Measurements from ENCODE around the gene PTPRK.

Gene PTPRK

DNA sequence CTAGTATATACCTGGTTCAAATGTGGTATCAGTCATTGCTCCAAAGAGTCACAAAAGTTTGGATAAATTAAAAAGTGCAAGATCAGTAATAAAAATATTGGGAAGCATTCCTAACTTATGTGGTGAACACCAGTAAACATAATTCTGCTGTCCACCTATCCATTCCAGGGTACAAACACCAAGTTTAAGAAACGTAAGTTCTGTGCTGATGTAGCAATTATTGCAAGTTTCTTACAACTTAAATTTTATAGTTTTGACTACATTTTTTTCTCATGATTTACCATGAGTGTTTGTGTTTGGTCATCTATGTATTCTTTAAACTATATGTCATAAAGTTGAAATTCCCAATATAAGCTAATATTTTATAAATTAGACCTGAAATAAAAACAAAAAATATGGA, 364.6 kb downstream of the PTPRK start:
- Histone ChIP-seq H3K4me2 (ENCODE audit: low read length, poor library complexity, severe bottlenecking) (no peak overlapping the region), H4K8ac (ENCODE audit: low read length) (no peak overlapping the region), H3K18ac (ENCODE audit: low read depth in 1 of 2, low read length in 2 of 2) (no peak overlapping the region), H2AK5ac (ENCODE audit: low read length, severe bottlenecking) (no peak overlapping the region), H3K4me1 (ENCODE audit: control insufficient read depth, insufficient read depth, low read depth, low read length) (no peaks in the 10 kb centered on the region), H3K4ac (ENCODE audit: low read depth in 1 of 2, low read length in 2 of 2) (no peak overlapping the region), H3K4me3 (ENCODE audit: insufficient read depth in 1 of 2, low read depth in 1 of 2, low read length in 2 of 2) (no peak overlapping the region), H2AFZ (ENCODE audit: low read depth, low read length) (no peak overlapping the region), H3K23ac (ENCODE audit: low read length in 2 of 2) (no peak overlapping the region), H3K27ac (ENCODE audit: low read length, poor library complexity, severe bottlenecking) (no peak overlapping the region), H3K27me3 (ENCODE audit: control insufficient read depth in 1 of 2, insufficient read depth in 1 of 2, low read length in 2 of 2) (no peaks in the 10 kb centered on the region), H4K91ac (ENCODE audit: low read length) (no peak overlapping the region), H2BK5ac (ENCODE audit: low read depth, low read length, poor library complexity, severe bottlenecking) (no peak overlapping the region), H3K9me3 (ENCODE audit: control insufficient read depth, low read length) (no peaks in the 10 kb centered on the region), H2BK12ac (ENCODE audit: low read length in 2 of 2) (no peak overlapping the region), H2BK15ac (ENCODE audit: low read depth, poor library complexity, severe bottlenecking) (no peak overlapping the region), H2BK120ac (ENCODE audit: low read depth, low read length) (no peak overlapping the region), H3K9ac (ENCODE audit: low read length) (no peak overlapping the region), H3K79me1 (replicated peaks; ENCODE audit: low read length, poor library complexity, severe bottlenecking) (peaks cover 3% of the 10 kb centered on the region), H3K36me3 (ENCODE audit: control insufficient read depth in 1 of 2, insufficient read depth in 2 of 2, low read depth in 1 of 2, low read length in 2 of 2) (no peaks in the 10 kb centered on the region), H3K14ac (ENCODE audit: low read length in 2 of 2) (no peak overlapping the region)
- DNase-seq: no peak
- no CpG with 5 or more reads among the region's 1 CpG for WGBS

- Histone ChIP-seq H2AK5ac (ENCODE audit: low read length, severe bottlenecking) (no peak overlapping the region), H3K23ac (ENCODE audit: low read length in 2 of 2) (no peak overlapping the region), H2BK5ac (ENCODE audit: low read depth, low read length, poor library complexity, severe bottlenecking) (no peak overlapping the region), H2BK120ac (ENCODE audit: low read depth, low read length) (no peak overlapping the region), H3K27ac (ENCODE audit: low read length, poor library complexity, severe bottlenecking) (no peak overlapping the region), H2BK12ac (ENCODE audit: low read length in 2 of 2) (no peak overlapping the region), H3K27me3 (ENCODE audit: control insufficient read depth in 1 of 2, insufficient read depth in 1 of 2, low read length in 2 of 2) (no peaks in the 10 kb centered on the region), H3K36me3 (ENCODE audit: control insufficient read depth in 1 of 2, insufficient read depth in 2 of 2, low read depth in 1 of 2, low read length in 2 of 2) (no peaks in the 10 kb centered on the region), H3K4ac (ENCODE audit: low read depth in 1 of 2, low read length in 2 of 2) (no peak overlapping the region), H3K4me2 (ENCODE audit: low read length, poor library complexity, severe bottlenecking) (no peak overlapping the region), H2AFZ (ENCODE audit: low read depth, low read length) (no peak overlapping the region), H3K9ac (ENCODE audit: low read length) (no peak overlapping the region), H4K8ac (ENCODE audit: low read length) (no peak overlapping the region), H3K14ac (ENCODE audit: low read length in 2 of 2) (no peak overlapping the region), H3K9me3 (ENCODE audit: control insufficient read depth, low read length) (no peaks in the 10 kb centered on the region), H2BK15ac (ENCODE audit: low read depth, poor library complexity, severe bottlenecking) (no peak overlapping the region), H3K18ac (ENCODE audit: low read depth in 1 of 2, low read length in 2 of 2) (no peak overlapping the region), H3K4me3 (ENCODE audit: insufficient read depth in 1 of 2, low read depth in 1 of 2, low read length in 2 of 2) (no peak overlapping the region), H4K91ac (ENCODE audit: low read length) (no peak overlapping the region), H3K79me1 (replicated peaks; ENCODE audit: low read length, poor library complexity, severe bottlenecking) (peaks cover 4% of the 10 kb centered on the region), H3K4me1 (ENCODE audit: control insufficient read depth, insufficient read depth, low read depth, low read length) (no peaks in the 10 kb centered on the region)
- 98% methylated on average over 4 of the region's 4 CpGs for WGBS
- DNase-seq: no peak
Observed at GRCh38 chr6:128152551-128152950, 367.8 kb downstream of the PTPRK start.

DNA sequence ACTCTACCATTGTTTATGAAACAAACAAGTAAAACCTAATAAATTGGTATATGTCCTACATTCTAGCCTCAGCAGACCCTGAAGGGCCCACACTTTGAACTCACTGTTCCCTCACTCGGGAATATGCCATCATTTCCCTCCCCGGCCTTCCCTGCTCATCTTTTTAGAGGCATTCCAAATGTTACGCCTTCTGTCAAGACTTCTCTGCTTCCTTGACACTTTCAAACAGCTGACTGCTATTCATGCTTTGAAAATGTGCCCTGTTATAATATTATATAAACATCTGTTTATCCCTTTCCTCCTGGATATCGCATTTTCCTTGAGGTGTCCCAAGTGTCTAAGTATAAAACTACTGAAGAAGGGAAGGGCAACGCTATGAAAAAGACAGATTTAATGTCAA, 370.0 kb downstream of the PTPRK start:
- no peak overlapping the region for H3K27ac ChIP-seq (ENCODE audit: low read length, poor library complexity, severe bottlenecking)
- no peak overlapping the region for H3K4ac ChIP-seq (ENCODE audit: low read depth in 1 of 2, low read length in 2 of 2)
- no peak overlapping the region for H2AFZ ChIP-seq (ENCODE audit: low read depth, low read length)
- no peak overlapping the region for H3K9ac ChIP-seq (ENCODE audit: low read length)
- WGBS: 100% methylated on average over 2 of the region's 5 CpGs
- no peak for DNase-seq
- peaks cover 4% of the 10 kb centered on the region for H3K79me1 ChIP-seq (replicated peaks; ENCODE audit: low read length, poor library complexity, severe bottlenecking)
- no peak overlapping the region for H3K4me2 ChIP-seq (ENCODE audit: low read length, poor library complexity, severe bottlenecking)
- H2BK12ac ChIP-seq (ENCODE audit: low read length in 2 of 2): no peak overlapping the region
- H3K9me3 ChIP-seq (ENCODE audit: control insufficient read depth, low read length): no peaks in the 10 kb centered on the region
- H2BK5ac ChIP-seq (ENCODE audit: low read depth, low read length, poor library complexity, severe bottlenecking): no peak overlapping the region
- no peak overlapping the region for H2BK15ac ChIP-seq (ENCODE audit: low read depth, poor library complexity, severe bottlenecking)
- no peak overlapping the region for H3K4me3 ChIP-seq (ENCODE audit: insufficient read depth in 1 of 2, low read depth in 1 of 2, low read length in 2 of 2)
- H3K36me3 ChIP-seq (ENCODE audit: control insufficient read depth in 1 of 2, insufficient read depth in 2 of 2, low read depth in 1 of 2, low read length in 2 of 2): no peaks in the 10 kb centered on the region
- no peak overlapping the region for H2AK5ac ChIP-seq (ENCODE audit: low read length, severe bottlenecking)
- H3K23ac ChIP-seq (ENCODE audit: low read length in 2 of 2): no peak overlapping the region
- H4K8ac ChIP-seq (ENCODE audit: low read length): no peak overlapping the region
- H3K4me1 ChIP-seq (ENCODE audit: control insufficient read depth, insufficient read depth, low read depth, low read length): no peaks in the 10 kb centered on the region
- no peaks in the 10 kb centered on the region for H3K27me3 ChIP-seq (ENCODE audit: control insufficient read depth in 1 of 2, insufficient read depth in 1 of 2, low read length in 2 of 2)
- H2BK120ac ChIP-seq (ENCODE audit: low read depth, low read length): no peak overlapping the region
- H3K14ac ChIP-seq (ENCODE audit: low read length in 2 of 2): no peak overlapping the region
- no peak overlapping the region for H4K91ac ChIP-seq (ENCODE audit: low read length)
- H3K18ac ChIP-seq (ENCODE audit: low read depth in 1 of 2, low read length in 2 of 2): no peak overlapping the region

- Histone ChIP-seq H2BK5ac (ENCODE audit: low read depth, low read length, poor library complexity, severe bottlenecking) (no peak overlapping the region), H3K4me1 (ENCODE audit: control insufficient read depth, insufficient read depth, low read depth, low read length) (no peaks in the 10 kb centered on the region)
Observed at GRCh38 chr6:128149796-128150195, 370.6 kb downstream of the PTPRK start.

More at GRCh38 chr6:128149796-128150195, 370.6 kb downstream of the PTPRK start:
- no peak overlapping the region for H2AK5ac ChIP-seq (ENCODE audit: low read length, severe bottlenecking)
- H3K9me3 ChIP-seq (ENCODE audit: control insufficient read depth, low read length): no peaks in the 10 kb centered on the region
- H3K4me3 ChIP-seq (ENCODE audit: insufficient read depth in 1 of 2, low read depth in 1 of 2, low read length in 2 of 2): no peak overlapping the region
- H3K36me3 ChIP-seq (ENCODE audit: control insufficient read depth in 1 of 2, insufficient read depth in 2 of 2, low read depth in 1 of 2, low read length in 2 of 2): no peaks in the 10 kb centered on the region
- H2BK15ac ChIP-seq (ENCODE audit: low read depth, poor library complexity, severe bottlenecking): no peak overlapping the region
- no peak overlapping the region for H3K18ac ChIP-seq (ENCODE audit: low read depth in 1 of 2, low read length in 2 of 2)
- H3K79me1 ChIP-seq (replicated peaks; ENCODE audit: low read length, poor library complexity, severe bottlenecking): peaks cover 4% of the 10 kb centered on the region
- no peak overlapping the region for H3K14ac ChIP-seq (ENCODE audit: low read length in 2 of 2)
- no peak overlapping the region for H3K4ac ChIP-seq (ENCODE audit: low read depth in 1 of 2, low read length in 2 of 2)
- no peak overlapping the region for H2BK120ac ChIP-seq (ENCODE audit: low read depth, low read length)
- H4K8ac ChIP-seq (ENCODE audit: low read length): no peak overlapping the region
- no peak overlapping the region for H2AFZ ChIP-seq (ENCODE audit: low read depth, low read length)
- WGBS: no CpG with 5 or more reads among the region's 1 CpG
- H4K91ac ChIP-seq (ENCODE audit: low read length): no peak overlapping the region
- no peak overlapping the region for H2BK12ac ChIP-seq (ENCODE audit: low read length in 2 of 2)
- no peak overlapping the region for H3K23ac ChIP-seq (ENCODE audit: low read length in 2 of 2)
- H3K4me2 ChIP-seq (ENCODE audit: low read length, poor library complexity, severe bottlenecking): no peak overlapping the region
- no peak overlapping the region for H3K27ac ChIP-seq (ENCODE audit: low read length, poor library complexity, severe bottlenecking)
- no peak for DNase-seq
- no peaks in the 10 kb centered on the region for H3K27me3 ChIP-seq (ENCODE audit: control insufficient read depth in 1 of 2, insufficient read depth in 1 of 2, low read length in 2 of 2)
- no peak overlapping the region for H3K9ac ChIP-seq (ENCODE audit: low read length)
